A204.1 (cell line): ENCODE results near the gene DDX6.
"Not testable (repeated sequence)": the region's sequence is repeated elsewhere in the genome, so short reads cannot be mapped to it uniquely, and the experiment has no call there.

ENCODE experiments used
- FAIRE-seq: peaks from 2 replicates; lab custom pipeline; 2012; peaks lifted over from hg19 to GRCh38; lab: Jason Lieb, UNC

Gene DDX6

GRCh38 chr11:118742304-118742703 is 48.7 kb downstream of the DDX6 start:
- no peak for FAIRE-seq

DNA sequence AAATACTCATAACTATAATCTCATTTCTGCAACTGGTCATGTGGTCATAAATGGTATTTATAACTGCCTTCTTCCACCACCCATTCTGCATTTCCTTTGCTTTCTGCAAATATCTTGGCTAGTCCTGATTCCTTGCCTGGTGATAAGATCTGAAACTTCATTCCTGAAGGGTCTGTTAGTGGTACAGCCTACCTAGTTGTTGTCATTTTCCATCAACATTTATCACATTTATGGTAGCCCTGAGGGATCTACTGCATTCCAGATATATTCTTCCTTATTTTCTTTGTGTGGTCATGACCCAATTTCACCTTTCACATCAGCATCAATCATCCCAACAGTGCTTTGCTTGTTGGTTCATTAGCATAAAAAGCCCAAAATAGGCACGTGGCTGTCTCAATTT is 50.1 kb downstream of the DDX6 start:
- no peak for FAIRE-seq

DNA sequence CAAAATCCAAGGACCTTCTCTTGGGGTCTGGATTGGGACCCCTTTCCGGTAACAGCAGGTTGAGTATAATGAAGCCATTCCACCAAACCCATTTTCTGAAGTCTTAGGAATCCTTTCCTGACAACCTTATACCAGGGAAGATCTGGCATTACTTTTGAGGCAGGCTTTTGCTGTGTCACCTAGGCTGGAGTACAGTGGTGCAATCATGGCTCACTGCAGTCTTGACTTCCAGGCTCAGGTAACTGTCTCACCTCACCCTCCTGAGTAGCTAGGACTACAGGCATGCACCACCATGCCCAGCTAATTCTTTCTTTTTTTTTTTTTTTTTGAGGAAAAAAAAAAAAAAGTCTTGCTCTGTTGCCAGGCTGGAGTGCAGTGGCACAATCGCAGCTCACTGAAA is 55.8 kb downstream of the DDX6 start:
- no peak for FAIRE-seq

DNA sequence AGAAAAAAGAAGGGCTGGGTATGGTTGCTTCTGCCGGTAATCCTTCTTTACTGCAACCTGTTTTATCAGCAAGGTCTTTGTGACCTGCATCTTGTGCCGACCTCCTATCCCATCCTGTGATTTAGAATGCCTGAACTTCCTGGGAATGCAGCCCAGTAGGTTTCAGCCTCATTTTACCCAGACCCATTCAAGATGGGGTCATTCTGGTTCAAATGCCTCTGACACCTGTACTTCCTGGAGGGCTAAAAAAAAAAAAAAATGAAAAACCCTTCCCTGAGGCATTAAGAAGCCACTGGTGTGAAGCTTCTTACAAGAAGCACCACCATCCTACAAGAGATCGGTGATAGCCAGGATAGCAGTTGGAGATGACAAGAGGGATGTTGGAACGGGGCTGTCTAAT is 56.9 kb downstream of the DDX6 start:
- FAIRE-seq = no peak

GRCh38 chr11:118729753-118730152 is 61.2 kb downstream of the DDX6 start:
- not testable (repeated sequence) for FAIRE-seq

- not testable (repeated sequence) for FAIRE-seq
These were observed 62.9 kb downstream of the DDX6 start for GRCh38 chr11:118728112-118728511.

- FAIRE-seq = not testable (repeated sequence)
These were observed 63.3 kb downstream of the DDX6 start for GRCh38 chr11:118727721-118728066.

GRCh38 chr11:118727001-118727720 is 63.8 kb downstream of the DDX6 start:
- FAIRE-seq = not testable (repeated sequence)

DNA sequence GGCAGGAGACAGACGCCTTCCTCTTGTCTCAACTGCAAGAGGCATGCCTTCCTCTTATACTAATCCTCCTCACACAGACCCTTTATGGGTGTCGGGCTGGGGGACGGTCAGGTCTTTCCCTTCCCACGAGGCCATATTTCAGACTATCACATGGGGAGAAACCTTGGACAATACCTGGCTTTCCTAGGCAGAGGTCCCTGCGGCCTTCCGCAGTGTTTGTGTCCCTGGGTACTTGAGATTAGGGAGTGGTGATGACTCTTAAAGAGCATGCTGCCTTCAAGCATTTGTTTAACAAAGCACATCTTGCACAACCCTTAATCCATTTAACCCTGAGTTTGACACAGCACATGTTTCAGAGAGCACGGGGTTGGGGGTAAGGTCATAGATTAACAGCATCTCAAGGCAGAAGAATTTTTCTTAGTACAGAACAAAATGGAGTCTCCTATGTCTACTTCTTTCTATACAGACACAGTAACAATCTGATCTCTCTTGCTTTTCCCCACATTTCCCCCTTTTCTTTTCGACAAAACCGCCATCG is 69.4 kb downstream of the DDX6 start:
- FAIRE-seq = not testable (repeated sequence)

DNA sequence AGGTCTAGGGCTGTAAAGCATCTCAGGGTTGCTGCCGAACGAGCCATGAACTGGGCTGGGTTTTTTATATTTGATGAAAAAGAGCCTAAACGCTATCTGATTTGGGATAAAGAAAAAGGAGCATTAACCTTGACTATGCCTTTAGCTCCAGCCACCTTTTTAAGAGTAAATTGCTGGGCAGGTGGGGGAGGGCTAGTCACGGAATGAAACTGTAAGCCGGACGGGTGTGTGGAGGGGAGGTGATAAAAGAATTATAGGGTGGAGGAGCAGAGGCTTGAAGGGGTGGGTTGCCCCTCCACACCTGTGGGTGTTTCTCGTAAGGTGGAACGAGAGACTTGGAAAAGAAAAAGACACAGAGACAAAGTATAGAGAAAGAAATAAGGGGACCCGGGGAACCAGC is 70.2 kb downstream of the DDX6 start:
- not testable (repeated sequence) for FAIRE-seq

- FAIRE-seq = not testable (repeated sequence)
These were observed 70.9 kb downstream of the DDX6 start for GRCh38 chr11:118720078-118720477.

GRCh38 chr11:118718562-118718961 is 72.4 kb downstream of the DDX6 start:
- FAIRE-seq = not testable (repeated sequence)

DNA sequence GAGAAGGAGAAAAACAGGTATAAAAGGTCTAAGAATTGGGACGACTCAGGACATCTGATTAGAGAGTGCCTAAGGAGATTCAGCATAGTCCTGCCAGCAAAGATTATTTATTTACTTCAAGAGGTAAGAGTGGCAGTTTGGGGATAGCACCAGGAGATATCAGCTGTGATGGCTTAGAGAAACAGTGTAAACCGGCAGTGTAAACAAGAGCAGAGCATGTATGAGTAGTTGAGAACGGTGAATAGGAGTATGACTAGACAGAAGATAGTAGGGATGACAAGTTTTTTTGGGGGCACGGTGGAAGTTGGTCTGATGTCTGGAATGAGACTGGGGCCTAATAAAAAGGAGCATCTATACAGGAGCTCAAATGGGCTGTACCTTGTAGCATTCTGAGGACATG is 73.2 kb downstream of the DDX6 start:
- not testable (repeated sequence) for FAIRE-seq

- FAIRE-seq = not testable (repeated sequence)
These were observed 73.7 kb downstream of the DDX6 start for GRCh38 chr11:118717221-118717620.

DNA sequence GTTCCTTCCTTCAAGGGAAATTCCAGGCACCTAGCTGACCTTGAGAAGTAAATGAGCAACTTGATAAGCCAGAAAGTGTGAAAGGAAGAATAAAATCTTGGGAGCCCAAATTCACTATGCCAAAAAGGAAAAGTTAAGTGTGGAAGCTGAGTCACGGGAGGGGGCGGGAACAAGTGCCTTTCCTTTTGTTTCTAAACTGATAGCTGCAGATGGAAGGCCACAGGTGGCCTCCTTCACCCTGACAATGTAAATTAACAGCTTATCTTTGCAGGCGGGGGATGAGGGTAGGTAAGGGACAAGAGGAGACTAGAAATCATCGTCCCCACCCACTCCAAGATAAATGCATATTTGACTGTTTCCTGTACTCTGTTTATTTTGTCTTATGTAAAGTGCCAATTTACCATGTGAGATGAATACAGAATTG is 75.1 kb downstream of the DDX6 start:
- FAIRE-seq = no peak

DNA sequence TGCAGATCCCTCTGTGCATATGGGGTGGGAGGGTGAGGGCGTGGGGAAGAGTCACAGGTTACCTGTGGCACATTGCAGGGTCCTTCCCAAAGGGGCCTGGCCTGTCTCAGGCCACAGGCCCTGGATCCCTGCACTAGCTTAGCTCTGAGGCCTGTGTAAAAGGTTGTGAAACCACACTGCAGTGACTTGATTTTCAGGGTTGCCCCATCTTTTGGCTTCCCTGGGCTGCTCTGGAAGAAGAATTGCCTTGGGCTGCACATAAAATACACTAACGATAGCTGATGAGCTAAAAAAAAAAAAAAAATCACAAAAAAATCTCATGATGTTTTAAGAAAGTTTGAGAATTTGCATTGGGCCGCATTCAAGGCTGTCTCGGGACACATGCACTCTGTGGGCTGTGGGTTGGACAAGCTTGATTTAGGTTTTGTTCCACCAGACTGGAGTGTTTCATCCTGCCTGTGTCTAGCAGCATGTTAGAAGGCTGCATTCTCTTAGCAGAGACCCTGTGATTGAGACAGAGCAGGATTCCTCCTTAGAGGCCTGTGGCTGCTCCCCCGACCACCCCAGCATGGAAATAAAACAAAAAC is 75.6 kb downstream of the DDX6 start:
- FAIRE-seq = no peak

GRCh38 chr11:118714816-118715215 is 76.1 kb downstream of the DDX6 start:
- FAIRE-seq = no peak

DNA sequence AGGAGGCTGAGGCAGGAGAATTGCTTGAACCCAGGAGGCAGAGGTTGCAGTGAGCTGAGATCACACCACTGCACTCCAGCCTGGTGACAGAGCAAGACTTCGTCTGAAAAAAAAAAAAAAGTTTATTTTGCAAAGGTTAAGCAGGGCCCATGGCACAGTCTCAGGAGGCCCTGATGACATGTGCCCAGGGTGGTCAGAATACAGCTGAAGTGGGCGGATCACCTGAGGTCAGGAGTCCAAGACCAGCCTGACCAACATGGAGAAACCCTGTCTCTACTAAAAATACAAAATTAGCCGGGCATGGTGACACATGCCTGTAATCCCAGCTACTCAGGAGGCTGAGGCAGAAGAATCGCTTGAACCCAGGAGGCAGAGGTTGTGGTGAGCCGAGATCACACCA is 76.5 kb downstream of the DDX6 start:
- not testable (repeated sequence) for FAIRE-seq

- FAIRE-seq = no peak
These were observed 82.7 kb downstream of the DDX6 start for GRCh38 chr11:118708296-118708695.

DNA sequence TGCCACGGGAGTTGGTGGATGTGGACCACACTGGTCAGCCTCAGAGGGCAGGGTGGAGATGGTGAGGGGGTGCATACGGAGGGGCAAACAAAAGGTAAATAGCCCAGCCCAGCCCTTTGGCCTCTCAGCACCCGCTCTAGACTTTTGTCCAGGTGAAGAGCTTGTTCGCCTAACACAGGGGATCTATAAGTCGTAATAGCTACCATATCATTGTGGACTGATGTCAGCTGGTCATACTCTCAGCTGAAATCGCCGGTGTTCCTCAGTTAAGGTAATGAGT is 84.5 kb downstream of the DDX6 start:
- FAIRE-seq = no peak

GRCh38 chr11:118705791-118706545 is 85.0 kb downstream of the DDX6 start:
- no peak for FAIRE-seq

DNA sequence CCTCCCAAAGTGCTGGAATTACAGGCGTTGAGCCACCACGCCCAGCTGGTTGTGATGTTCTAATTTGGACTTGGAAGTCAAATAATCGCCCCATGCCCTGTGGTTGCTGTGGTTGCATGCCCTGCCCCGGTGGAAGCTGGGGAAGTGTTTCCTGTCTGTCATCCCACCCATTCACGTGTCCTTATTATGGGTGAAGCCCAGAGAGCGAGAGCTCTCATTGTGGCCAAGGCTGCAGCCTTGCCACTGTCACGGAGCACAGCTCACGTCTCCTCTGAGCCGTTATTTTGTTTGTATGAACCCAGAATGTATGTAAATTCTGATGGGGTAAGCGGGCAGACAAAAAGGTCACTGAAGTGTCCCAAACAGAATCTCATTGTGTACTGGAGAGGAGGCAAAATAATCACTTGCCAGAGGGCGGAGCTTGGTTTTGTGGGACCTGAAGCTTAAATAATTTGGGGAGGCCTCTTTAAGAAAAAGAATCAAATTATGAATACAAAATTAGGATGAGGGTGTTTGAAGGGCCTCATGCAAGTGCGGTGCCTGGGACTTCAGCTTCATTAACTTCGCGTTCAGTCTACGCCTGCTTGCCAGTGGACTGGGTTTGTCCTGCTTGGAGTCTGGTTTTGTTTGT is 85.7 kb downstream of the DDX6 start:
- FAIRE-seq = no peak

DNA sequence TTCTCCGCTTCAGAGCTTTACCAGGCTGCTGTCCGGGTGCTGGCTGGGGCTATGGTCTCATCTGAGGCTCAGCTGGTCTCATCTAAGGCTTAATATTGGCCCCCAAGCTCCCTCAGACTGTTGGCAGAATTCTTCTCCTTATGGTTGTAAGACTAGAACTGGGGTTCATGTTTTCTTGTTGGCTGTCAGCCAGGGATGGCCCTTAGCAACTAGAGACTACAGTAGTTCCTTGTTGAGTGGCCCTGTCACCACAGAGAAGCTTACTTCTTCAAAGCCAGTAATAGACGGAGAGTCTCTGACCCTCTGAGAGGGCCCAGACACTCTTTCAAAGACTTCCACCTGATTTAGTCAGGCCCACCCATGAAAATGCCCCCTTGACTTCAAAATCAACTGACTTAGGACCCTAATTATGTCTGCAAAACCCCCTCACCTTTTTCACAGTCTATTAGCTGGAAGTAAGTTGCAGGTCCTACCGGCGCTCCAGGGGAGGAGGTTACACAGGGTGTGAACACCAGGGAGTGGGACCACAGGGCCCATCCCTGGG is 87.3 kb downstream of the DDX6 start:
- FAIRE-seq = no peak
